Measurements from ENCODE around the gene ZNF318.

ZNF318 gene

GRCh38 chr6:43408259-43408658 is 38.8 kb upstream of the ZNF318 start:
- no peak for TF ChIP-seq CTCF (IDR thresholded peaks at IDR 0.05)
- Histone ChIP-seq H3K4me1 (no peaks in the 10 kb centered on the region), H3K4me3 (no peak overlapping the region), H3K27me3 (peaks cover 0 to 33% of the 10 kb centered on the region in 2 donors), H3K27ac (no peak overlapping the region), H3K36me3 (no peaks in the 10 kb centered on the region), H3K9me3 (no peaks in the 10 kb centered on the region)
- intact Hi-C loops (cut with DNase I; ENCODE audit: low total_unique reads), result no loop called here
- DNase-seq, result no peak

GRCh38 chr6:43407296-43407695 is 37.8 kb upstream of the ZNF318 start:
- Histone ChIP-seq H3K27me3 (peaks cover 0 to 24% of the 10 kb centered on the region in 2 donors), H3K27ac (no peak overlapping the region), H3K4me3 (no peak overlapping the region), H3K4me1 (no peaks in the 10 kb centered on the region), H3K36me3 (no peaks in the 10 kb centered on the region), H3K9me3 (no peaks in the 10 kb centered on the region)
- intact Hi-C loops (cut with DNase I; ENCODE audit: low total_unique reads), result no loop called here
- TF ChIP-seq CTCF (IDR thresholded peaks at IDR 0.05), result no peak
- no peak for DNase-seq

GRCh38 chr6:43405354-43405753 is 35.9 kb upstream of the ZNF318 start:
- Histone ChIP-seq H3K27ac (no peak overlapping the region), H3K36me3 (no peaks in the 10 kb centered on the region), H3K4me1 (no peaks in the 10 kb centered on the region), H3K9me3 (no peaks in the 10 kb centered on the region), H3K4me3 (no peak overlapping the region), H3K27me3 (peaks cover 0 to 24% of the 10 kb centered on the region in 2 donors)
- intact Hi-C loops (cut with DNase I; ENCODE audit: low total_unique reads), result no loop called here
- no peak for TF ChIP-seq CTCF (IDR thresholded peaks at IDR 0.05)
- no peak for DNase-seq

GRCh38 chr6:43402820-43403219 is 33.4 kb upstream of the ZNF318 start:
- no peak for TF ChIP-seq CTCF (IDR thresholded peaks at IDR 0.05)
- no peaks in the 10 kb centered on the region for H3K4me1 ChIP-seq
- intact Hi-C loops (cut with DNase I; ENCODE audit: low total_unique reads), result no loop called here
- no peak overlapping the region for H3K27ac ChIP-seq
- no peak for DNase-seq
- no peaks in the 10 kb centered on the region for H3K9me3 ChIP-seq
- no peaks in the 10 kb centered on the region for H3K36me3 ChIP-seq
- peaks cover 0 to 17% of the 10 kb centered on the region in 2 donors for H3K27me3 ChIP-seq
- H3K4me3 ChIP-seq, result no peak overlapping the region

GRCh38 chr6:43401730-43402129 is 32.3 kb upstream of the ZNF318 start:
- no peak overlapping the region for H3K4me3 ChIP-seq
- DNase-seq, result no peak
- peaks cover 0 to 10% of the 10 kb centered on the region in 2 donors for H3K27me3 ChIP-seq

More at GRCh38 chr6:43401730-43402129, 32.3 kb upstream of the ZNF318 start:
- Histone ChIP-seq H3K27ac (no peak overlapping the region), H3K4me1 (no peaks in the 10 kb centered on the region), H3K36me3 (no peaks in the 10 kb centered on the region), H3K9me3 (no peaks in the 10 kb centered on the region)
- intact Hi-C loops (cut with DNase I; ENCODE audit: low total_unique reads), result no loop called here
- TF ChIP-seq CTCF (IDR thresholded peaks at IDR 0.05), result no peak

Data from tibial artery (tissue), 4 donors.